WTC11 (cell line): ENCODE measurements around the gene MPP2. TPM values are rescaled to one million over a fixed set of nuclear protein-coding genes. Genes with fewer than 3 reads are reported as not detected.
"Not testable (repeated sequence)": the region's sequence is repeated elsewhere in the genome, so short reads cannot be mapped to it uniquely, and the experiment has no call there.

ENCODE experiments used
- ATAC-seq: fragments of 200-7000 bp; cut with Tn5 transposase; 2 replicates; pipeline ENCODE4 v1.10.0; 2021; ENCODE audit warnings: mild to moderate bottlenecking, moderate library complexity
- CTCF ChIA-PET: fragments of 300-600 bp; sonication (Branson Sonifier 250); formaldehyde crosslinking; loops from one replicate; lab custom pipeline; 2021; ENCODE audit warnings: antibody characterized with exemption; lab: Charles Lee
- POLR2A ChIA-PET: fragments of 350-600 bp; sonication (Branson Sonifier 250); formaldehyde crosslinking; loops from one replicate; lab custom pipeline; 2021; ENCODE audit warnings: antibody characterized with exemption; lab: Charles Lee
- DNase-seq: peaks from one replicate; pipeline ENCODE4 v3.0.0; 2021; ENCODE audit warnings: low spot score
- H3K27ac Mint-ChIP-seq: 2 replicates; pipeline ENCODE4 v1.8.0; 2021; ENCODE audit warnings: mixed read lengths
- H3K27me3 Mint-ChIP-seq: 2 replicates; pipeline ENCODE4 v1.8.0; 2021; ENCODE audit warnings: low read depth, mild to moderate bottlenecking, moderate library complexity, mixed read lengths
- H3K36me3 Mint-ChIP-seq: 2 replicates; pipeline ENCODE4 v1.8.0; 2021; ENCODE audit warnings: mixed read lengths
- H3K4me1 Mint-ChIP-seq: 2 replicates; pipeline ENCODE4 v1.8.0; 2022; ENCODE audit warnings: mixed read lengths
- H3K4me3 Mint-ChIP-seq: 2 replicates; pipeline ENCODE4 v1.8.0; 2021; ENCODE audit warnings: mild to moderate bottlenecking, moderate library complexity, mixed read lengths
- H3K9me3 Mint-ChIP-seq: 2 replicates; pipeline ENCODE4 v1.8.0; 2021; ENCODE audit warnings: mixed read lengths
- ATF1 ChIP-seq: sonication (generic); formaldehyde crosslinking; IDR thresholded peaks from 2 replicates; pipeline ENCODE4 v1.8.1; 2023; ENCODE audit warnings: mild to moderate bottlenecking, moderate library complexity, missing genetic modification reagents
- ATF2 ChIP-seq: sonication (generic); formaldehyde crosslinking; IDR thresholded peaks from 2 replicates; pipeline ENCODE4 v1.8.1; 2022; ENCODE audit warnings: low read depth, missing genetic modification reagents, borderline replicate concordance
- CREB1 ChIP-seq: sonication (generic); formaldehyde crosslinking; IDR thresholded peaks from 2 replicates; pipeline ENCODE4 v1.8.0; 2023; ENCODE audit warnings: mild to moderate bottlenecking, missing genetic modification reagents
- ELF4 ChIP-seq: sonication (generic); formaldehyde crosslinking; IDR thresholded peaks from 2 replicates; pipeline ENCODE4 v1.8.1; 2022; ENCODE audit warnings: low read depth, mild to moderate bottlenecking, moderate library complexity, missing genetic modification reagents
- GRHL2 ChIP-seq: fragments of 250-450 bp; sonication (Bioruptor Pico); IDR thresholded peaks from 2 replicates; pipeline ENCODE4 v1.8.0; 2022; ENCODE audit warnings: mild to moderate bottlenecking, moderate library complexity; ENCODE audit not compliant: insufficient replicate concordance, severe bottlenecking
- JUN ChIP-seq: sonication (generic); formaldehyde crosslinking; IDR thresholded peaks from 2 replicates; pipeline ENCODE4 v1.8.0; 2023; ENCODE audit warnings: mild to moderate bottlenecking, missing genetic modification reagents
- NR1H2 ChIP-seq: sonication (generic); formaldehyde crosslinking; IDR thresholded peaks from 2 replicates; pipeline ENCODE4 v1.9.0; 2021; ENCODE audit warnings: mild to moderate bottlenecking, moderate library complexity, missing genetic modification reagents
- OVOL2 ChIP-seq: fragments of 250-450 bp; sonication (Bioruptor Pico); IDR thresholded peaks from 2 replicates; pipeline ENCODE4 v1.9.0; 2021; ENCODE audit warnings: mild to moderate bottlenecking, borderline replicate concordance
- RORB ChIP-seq: fragments of 250-450 bp; sonication (Bioruptor Pico); IDR thresholded peaks from 2 replicates; pipeline ENCODE4 v1.9.0; 2021; ENCODE audit warnings: mild to moderate bottlenecking
- TEAD1 ChIP-seq: sonication (generic); formaldehyde crosslinking; IDR thresholded peaks from 2 replicates; pipeline ENCODE4 v1.8.0; 2022; ENCODE audit warnings: mild to moderate bottlenecking, missing genetic modification reagents
- ZBTB21 ChIP-seq: sonication (generic); formaldehyde crosslinking; IDR thresholded peaks from 2 replicates; pipeline ENCODE4 v1.8.1; 2023; ENCODE audit warnings: mild to moderate bottlenecking, missing genetic modification reagents, borderline replicate concordance
- ZNF121 ChIP-seq: sonication (generic); formaldehyde crosslinking; IDR thresholded peaks from 2 replicates; pipeline ENCODE4 v1.8.0; 2023; ENCODE audit warnings: missing genetic modification reagents
- ZNF138 ChIP-seq: sonication (generic); formaldehyde crosslinking; conservative IDR thresholded peaks from 2 replicates; pipeline ENCODE4 v1.8.1; 2022; ENCODE audit warnings: mild to moderate bottlenecking, moderate library complexity, missing genetic modification reagents
- ZNF232 ChIP-seq: sonication (generic); formaldehyde crosslinking; IDR thresholded peaks from 2 replicates; pipeline ENCODE4 v1.8.0; 2022; ENCODE audit warnings: mild to moderate bottlenecking, missing genetic modification reagents
- ZNF263 ChIP-seq: sonication (generic); formaldehyde crosslinking; IDR thresholded peaks from 2 replicates; pipeline ENCODE4 v1.8.1; 2022; ENCODE audit warnings: low read depth, mild to moderate bottlenecking, moderate library complexity, missing genetic modification reagents
- total RNA-seq: library from RNA; stranded (reverse); gene quantifications from 3 replicates; pipeline ENCODE4 v1.2.3, GENCODE V29; 2021
- TF ChIP-seq, protein P1 (sequence below): sonication (generic); formaldehyde crosslinking; IDR thresholded peaks from 2 replicates; pipeline ENCODE4 v1.8.1; 2023; ENCODE audit warnings: mild to moderate bottlenecking, missing genetic modification reagents, moderate library complexity
- TF ChIP-seq, protein P2 (sequence below): sonication (generic); formaldehyde crosslinking; IDR thresholded peaks from 2 replicates; pipeline ENCODE4 v1.8.0; 2022; ENCODE audit warnings: mild to moderate bottlenecking, missing genetic modification reagents
- TF ChIP-seq, protein P3 (sequence below): sonication (generic); formaldehyde crosslinking; IDR thresholded peaks from 2 replicates; pipeline ENCODE4 v1.8.1; 2023; ENCODE audit warnings: mild to moderate bottlenecking, missing genetic modification reagents, moderate library complexity
- TF ChIP-seq, protein P4 (sequence below): sonication (generic); formaldehyde crosslinking; conservative IDR thresholded peaks from 2 replicates; pipeline ENCODE4 v1.8.1; 2022; ENCODE audit warnings: mild to moderate bottlenecking, missing genetic modification reagents

MPP2 gene
- total RNA-seq, 1 experiment from 2014 or later: 29.3 TPM

DNA sequence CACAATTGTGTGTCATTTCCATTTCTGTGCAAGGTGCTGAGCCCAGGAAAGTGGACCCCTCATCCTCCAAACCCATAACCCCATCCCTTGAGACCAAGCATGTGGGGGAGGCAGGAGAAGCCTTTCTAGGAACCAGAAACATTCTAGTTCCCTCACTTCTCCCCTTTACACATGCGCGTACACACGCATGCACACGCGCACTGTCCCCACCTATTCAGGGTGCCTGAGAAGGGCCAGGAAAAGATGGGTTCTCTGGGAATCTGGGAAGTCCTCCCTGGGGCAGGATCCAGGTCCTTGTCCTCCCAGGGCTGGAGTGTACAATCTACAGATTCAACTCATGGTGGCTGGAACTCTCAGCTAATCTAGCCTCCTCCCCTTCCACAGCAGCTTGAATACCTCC is 32.5 kb upstream of the MPP2 start:
- Mint-ChIP-seq H3K4me3 (no peak overlapping the region), H3K27ac (no peak overlapping the region), H3K9me3 (no peaks in the 10 kb centered on the region), H3K36me3 (no peaks in the 10 kb centered on the region), H3K27me3 (peaks cover 46% of the 10 kb centered on the region), H3K4me1 (peaks cover 20% of the 10 kb centered on the region)
- CTCF ChIA-PET: interaction anchor here (0.6 to 2.3 kb wide), 5 partner anchors 30 to 101 kb away, joined by 3 to 15 read pairs (median 5); no protein-coding TSS in a partner anchor
- ATAC-seq: no peak
- DNase-seq: no peak
- TF ChIP-seq ZNF138 (CRISPR knock-in tag): no peak
- no peak for TF ChIP-seq NR1H2 (CRISPR knock-in tag)
- no peak for TF ChIP-seq ATF1 (CRISPR knock-in tag)
- no peak for TF ChIP-seq TEAD1 (CRISPR knock-in tag)
- TF ChIP-seq, protein P1, sequence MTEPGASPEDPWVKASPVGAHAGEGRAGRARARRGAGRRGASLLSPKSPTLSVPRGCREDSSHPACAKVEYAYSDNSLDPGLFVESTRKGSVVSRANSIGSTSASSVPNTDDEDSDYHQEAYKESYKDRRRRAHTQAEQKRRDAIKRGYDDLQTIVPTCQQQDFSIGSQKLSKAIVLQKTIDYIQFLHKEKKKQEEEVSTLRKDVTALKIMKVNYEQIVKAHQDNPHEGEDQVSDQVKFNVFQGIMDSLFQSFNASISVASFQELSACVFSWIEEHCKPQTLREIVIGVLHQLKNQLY (CRISPR knock-in tag): no peak
- TF ChIP-seq ELF4 (CRISPR knock-in tag): no peak
- no peak for TF ChIP-seq GRHL2
- TF ChIP-seq, protein P2, sequence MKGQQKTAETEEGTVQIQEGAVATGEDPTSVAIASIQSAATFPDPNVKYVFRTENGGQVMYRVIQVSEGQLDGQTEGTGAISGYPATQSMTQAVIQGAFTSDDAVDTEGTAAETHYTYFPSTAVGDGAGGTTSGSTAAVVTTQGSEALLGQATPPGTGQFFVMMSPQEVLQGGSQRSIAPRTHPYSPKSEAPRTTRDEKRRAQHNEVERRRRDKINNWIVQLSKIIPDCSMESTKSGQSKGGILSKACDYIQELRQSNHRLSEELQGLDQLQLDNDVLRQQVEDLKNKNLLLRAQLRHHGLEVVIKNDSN (CRISPR knock-in tag): no peak
- no peak for TF ChIP-seq RORB (CRISPR knock-in tag)
- no peak for TF ChIP-seq ZNF121 (CRISPR knock-in tag)
- TF ChIP-seq, all 79 proteins: peak for 0
- POLR2A ChIA-PET: no interaction called here

DNA sequence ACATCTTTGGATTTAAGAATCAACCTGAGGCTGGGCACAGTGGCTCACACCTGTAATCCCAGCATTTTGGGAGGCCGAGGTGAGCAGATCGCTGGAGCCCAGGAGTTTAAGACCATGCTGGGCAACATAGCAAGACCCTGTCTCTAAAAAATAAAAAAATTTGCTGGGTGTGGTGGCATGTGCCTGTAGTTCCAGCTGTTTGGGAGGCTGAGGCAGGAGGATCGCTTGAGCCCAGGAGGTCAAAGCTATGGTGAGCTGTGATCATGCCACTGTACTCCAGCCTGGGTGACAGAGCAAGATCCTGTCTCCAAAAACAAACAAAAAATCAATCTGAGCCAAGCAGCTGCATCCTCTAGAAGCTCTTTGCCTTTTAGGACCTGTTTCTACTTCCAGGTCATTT is 32.1 kb upstream of the MPP2 start:
- Mint-ChIP-seq H3K27me3 (peaks cover 48% of the 10 kb centered on the region), H3K4me1 (peaks cover 20% of the 10 kb centered on the region)
- H3K36me3 Mint-ChIP-seq, H3K4me3 Mint-ChIP-seq, ATAC-seq, DNase-seq, POLR2A ChIA-PET, H3K9me3 Mint-ChIP-seq, H3K27ac Mint-ChIP-seq: not testable (repeated sequence)
- CTCF ChIA-PET: interaction anchor here (0.6 to 2.3 kb wide), 6 partner anchors 14 to 86 kb away, joined by 3 to 15 read pairs (median 9); no protein-coding TSS in a partner anchor

DNA sequence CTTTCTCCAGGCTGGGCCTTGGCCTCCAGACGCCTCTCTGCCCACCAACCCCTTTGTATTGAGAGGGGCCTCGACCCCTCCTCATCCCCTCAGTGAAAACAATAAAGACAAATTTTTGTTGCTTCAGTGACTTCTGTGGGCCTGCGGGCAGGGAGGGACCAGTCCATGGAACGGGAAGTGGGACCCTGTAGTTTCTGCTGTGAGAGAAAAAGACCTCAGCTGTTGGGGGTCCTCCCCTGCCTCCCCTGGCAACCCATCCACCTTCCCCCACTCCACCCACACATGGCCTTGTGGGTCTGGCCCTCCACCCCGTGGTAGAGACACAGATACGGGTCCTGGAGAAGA is 31.5 kb upstream of the MPP2 start:
- CTCF ChIA-PET: interaction anchor here (1.1 to 2.3 kb wide), 11 partner anchors 8 to 230 kb away, joined by 3 to 13 read pairs (median 7); partner anchors contain the start of gene MPP2
- ATAC-seq: no peak
- Mint-ChIP-seq H3K9me3 (no peaks in the 10 kb centered on the region), H3K27ac (no peak overlapping the region), H3K36me3 (no peaks in the 10 kb centered on the region), H3K27me3 (peaks cover 53% of the 10 kb centered on the region)
- no peak for DNase-seq
- POLR2A ChIA-PET: interaction anchor here (0.6 kb wide), 1 partner anchor 103 kb away, joined by 3 read pairs; no protein-coding TSS in a partner anchor
- TF ChIP-seq NR1H2 (CRISPR knock-in tag) (no peak), ZBTB21 (no peak), CREB1 (CRISPR knock-in tag) (no peak), ZNF138 (CRISPR knock-in tag) (no peak), ZNF232 (no peak), ZNF121 (CRISPR knock-in tag) (no peak)
- TF ChIP-seq, protein P3, sequence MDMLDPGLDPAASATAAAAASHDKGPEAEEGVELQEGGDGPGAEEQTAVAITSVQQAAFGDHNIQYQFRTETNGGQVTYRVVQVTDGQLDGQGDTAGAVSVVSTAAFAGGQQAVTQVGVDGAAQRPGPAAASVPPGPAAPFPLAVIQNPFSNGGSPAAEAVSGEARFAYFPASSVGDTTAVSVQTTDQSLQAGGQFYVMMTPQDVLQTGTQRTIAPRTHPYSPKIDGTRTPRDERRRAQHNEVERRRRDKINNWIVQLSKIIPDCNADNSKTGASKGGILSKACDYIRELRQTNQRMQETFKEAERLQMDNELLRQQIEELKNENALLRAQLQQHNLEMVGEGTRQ (CRISPR knock-in tag): no peak
- TF ChIP-seq, all 79 proteins: peak for 0
- peaks cover 16% of the 10 kb centered on the region for H3K4me1 Mint-ChIP-seq
- no peak overlapping the region for H3K4me3 Mint-ChIP-seq

GRCh38 chr17:43936434-43936833 is 29.1 kb upstream of the MPP2 start:
- Mint-ChIP-seq H3K4me1 (peaks cover 12% of the 10 kb centered on the region), H3K36me3 (no peaks in the 10 kb centered on the region), H3K27me3 (peaks cover 54% of the 10 kb centered on the region), H3K9me3 (no peaks in the 10 kb centered on the region), H3K4me3 (no peak overlapping the region), H3K27ac (no peak overlapping the region)
- DNase-seq (no peak), ATAC-seq (no peak)
- ChIA-PET CTCF (interaction anchor here (1.1 to 2.2 kb wide), 5 partner anchors 26 to 70 kb away, joined by 3 to 9 read pairs (median 4); no protein-coding TSS in a partner anchor), POLR2A (no interaction called here)
- TF ChIP-seq ZNF263 (CRISPR knock-in tag) (no peak), OVOL2 (CRISPR knock-in tag) (no peak), ATF2 (no peak), ZNF138 (CRISPR knock-in tag) (no peak), JUN (CRISPR knock-in tag) (no peak)
- TF ChIP-seq, protein P4, sequence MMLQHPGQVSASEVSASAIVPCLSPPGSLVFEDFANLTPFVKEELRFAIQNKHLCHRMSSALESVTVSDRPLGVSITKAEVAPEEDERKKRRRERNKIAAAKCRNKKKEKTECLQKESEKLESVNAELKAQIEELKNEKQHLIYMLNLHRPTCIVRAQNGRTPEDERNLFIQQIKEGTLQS: no peak
